Stomach (tissue), 9 donors: ENCODE results near the gene HDGFL2. TPM values are rescaled to one million over a fixed set of nuclear protein-coding genes. Genes with fewer than 3 reads are reported as not detected.
A peak's percentile ranks its signal among the peaks of the same experiment; 100 is the strongest.

Experiments used
- DNase-seq, 2 donors: peaks; one replicate each; pipeline versions ENCODE4 v3.0.0 to v3.0.0-alpha.2; 2013 to 2019
- H3K27ac ChIP-seq, 5 donors: fragments of 200-600 bp in 4 of 5; sonication (generic) in 4 of 5; one replicate each; pipeline ENCODE4 v1.5.1; 2013 to 2019; ENCODE audit warnings: mild to moderate bottlenecking in 1 of 5, moderate library complexity in 1 of 5
- H3K27me3 ChIP-seq, 3 donors: fragments of 200-600 bp; sonication (generic); one replicate each; pipeline ENCODE4 v1.5.1; 2017 to 2019; ENCODE audit warnings: mixed run types in 1 of 3
- H3K36me3 ChIP-seq, 4 donors: fragments of 200-600 bp; sonication (generic); 1 replicate in 3 of 4; 2 replicates in 1 of 4; pipeline ENCODE4 v1.5.1; 2016 to 2019
- H3K4me1 ChIP-seq, 4 donors: fragments of 200-600 bp; sonication (generic); one replicate each; pipeline ENCODE4 v1.5.1; 2016 to 2019
- H3K4me3 ChIP-seq, 4 donors: fragments of 200-600 bp; sonication (generic) in 3 of 4; one replicate each; pipeline ENCODE4 v1.5.1; 2016 to 2019; ENCODE audit warnings: mild to moderate bottlenecking in 1 of 4
- H3K9me3 ChIP-seq, 4 donors: fragments of 200-600 bp; sonication (generic); one replicate each; pipeline ENCODE4 v1.5.1; 2016 to 2019
- EP300 ChIP-seq: sonication (generic); formaldehyde crosslinking; IDR thresholded peaks from one replicate; pipeline ENCODE4 v1.6.1; 2017; ENCODE audit warnings: antibody characterized with exemption
- POLR2A ChIP-seq, 4 donors: fragments of 450-650 bp; IDR thresholded peaks; one replicate each; pipeline ENCODE4 v1.6.1; 2016; ENCODE audit warnings: antibody characterized with exemption in 4 of 4, control low read depth in 2 of 4, mild to moderate bottlenecking in 1 of 4, moderate library complexity in 1 of 4
- POLR2AphosphoS5 ChIP-seq, 3 donors: sonication (generic); formaldehyde crosslinking; IDR thresholded peaks; one replicate each; pipeline ENCODE4 v1.6.1; 2016; ENCODE audit warnings: antibody characterized with exemption in 3 of 3
- WGBS, 5 donors: extraction: QIAGEN DNeasy Blood & Tissue Kit in 3 of 5; methylation state at CpG; one replicate each; pipeline versions ENCODE4 v1.1.5 to v1.1.7; 2013 to 2018; 5-methylcytosine and 5-hydroxymethylcytosine counted together
- intact Hi-C: fragments of 100-400 bp; cut with DNase I; formaldehyde crosslinking; loops from one replicate; pipeline ENCODE4 v1.15.1; 2023; ENCODE audit warnings: low total_unique reads
- polyA plus RNA-seq, 3 donors: library from polyadenylated mRNA; stranded (reverse); fragments of 200-250 nt; gene quantifications; one replicate each; pipeline ENCODE4 v1.2.3, GENCODE V29; 2013
- total RNA-seq, 5 donors: library from RNA; depleted of rRNA; stranded (reverse); fragments of >200 nt; gene quantifications; one replicate each; pipeline versions ENCODE4 v1.1.0 to v1.2.3, GENCODE V29; 2014 to 2016
- TF ChIP-seq, protein P1 (sequence below), 7 experiments: fragments of 450-650 bp in 4 of 7; fragments of 200-600 bp in 3 of 7; sonication (generic) in 3 of 7; IDR thresholded peaks; one replicate each; pipeline ENCODE4 v1.5.1; 2016 to 2019; ENCODE audit warnings: antibody characterized with exemption in 7 of 7, control low read depth in 2 of 7, mild to moderate bottlenecking in 1 of 7
- donor health status: healthy with polysubstance abuse.
- donor health status: Bipolar disorder and iron deficiency.
- donor health status: healthy.

Gene HDGFL2
- total and polyA plus RNA-seq, 8 donors, result 25.5 to 127 (median 35.0) TPM

GRCh38 chr19:4512070-4512469, 40.0 kb downstream of the HDGFL2 start:
- intact Hi-C loops, result no loop called here
- H3K4me3 ChIP-seq, result no peak overlapping the region
- H3K27me3 ChIP-seq, result peaks cover 0 to 5% (median 0%) of the 10 kb centered on the region in 3 donors
- peaks cover 0 to 9% (median 6%) of the 10 kb centered on the region in 4 donors for H3K4me1 ChIP-seq
- H3K36me3 ChIP-seq, result peaks cover 0 to 43% (median 14%) of the 10 kb centered on the region in 4 donors
- 88 to 96% (median 93%) methylated on average over 17 of the region's 17 CpGs for WGBS, 5 donors
- H3K9me3 ChIP-seq, result no peaks in the 10 kb centered on the region
- TF ChIP-seq EP300 (no peak), POLR2A (IDR thresholded peaks at IDR 0.05) (no peak), POLR2AphosphoS5 (IDR thresholded peaks at IDR 0.05) (no peak)
- TF ChIP-seq, protein P1, sequence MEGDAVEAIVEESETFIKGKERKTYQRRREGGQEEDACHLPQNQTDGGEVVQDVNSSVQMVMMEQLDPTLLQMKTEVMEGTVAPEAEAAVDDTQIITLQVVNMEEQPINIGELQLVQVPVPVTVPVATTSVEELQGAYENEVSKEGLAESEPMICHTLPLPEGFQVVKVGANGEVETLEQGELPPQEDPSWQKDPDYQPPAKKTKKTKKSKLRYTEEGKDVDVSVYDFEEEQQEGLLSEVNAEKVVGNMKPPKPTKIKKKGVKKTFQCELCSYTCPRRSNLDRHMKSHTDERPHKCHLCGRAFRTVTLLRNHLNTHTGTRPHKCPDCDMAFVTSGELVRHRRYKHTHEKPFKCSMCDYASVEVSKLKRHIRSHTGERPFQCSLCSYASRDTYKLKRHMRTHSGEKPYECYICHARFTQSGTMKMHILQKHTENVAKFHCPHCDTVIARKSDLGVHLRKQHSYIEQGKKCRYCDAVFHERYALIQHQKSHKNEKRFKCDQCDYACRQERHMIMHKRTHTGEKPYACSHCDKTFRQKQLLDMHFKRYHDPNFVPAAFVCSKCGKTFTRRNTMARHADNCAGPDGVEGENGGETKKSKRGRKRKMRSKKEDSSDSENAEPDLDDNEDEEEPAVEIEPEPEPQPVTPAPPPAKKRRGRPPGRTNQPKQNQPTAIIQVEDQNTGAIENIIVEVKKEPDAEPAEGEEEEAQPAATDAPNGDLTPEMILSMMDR (IDR thresholded peaks at IDR 0.05), result no peak
- no peak overlapping the region for H3K27ac ChIP-seq
- no peak for DNase-seq

GRCh38 chr19:4513248-4513647, 41.2 kb downstream of the HDGFL2 start:
- H3K27me3 ChIP-seq, result peaks cover 0 to 8% (median 0%) of the 10 kb centered on the region in 3 donors
- H3K9me3 ChIP-seq, result no peaks in the 10 kb centered on the region
- intact Hi-C loops, result no loop called here
- peaks cover 0 to 34% (median 11%) of the 10 kb centered on the region in 4 donors for H3K36me3 ChIP-seq
- H3K4me1 ChIP-seq, result peaks cover 6 to 15% (median 10%) of the 10 kb centered on the region in 4 donors
- no peak overlapping the region for H3K27ac ChIP-seq
- no peak overlapping the region for H3K4me3 ChIP-seq
- no peak for DNase-seq
- 86 to 95% (median 90%) methylated on average over 11 to 17 of the region's 17 CpGs for WGBS, 5 donors
- TF ChIP-seq POLR2AphosphoS5 (IDR thresholded peaks at IDR 0.05) (no peak), EP300 (no peak), POLR2A (IDR thresholded peaks at IDR 0.05) (no peak)
- TF ChIP-seq, protein P1 (IDR thresholded peaks at IDR 0.05), result no peak

GRCh38 chr19:4515732-4516131, 43.6 kb downstream of the HDGFL2 start:
- Histone ChIP-seq H3K9me3 (no peaks in the 10 kb centered on the region), H3K27ac (peak overlapping the region in 1 of 5 donors; percentile 89), H3K4me1 (peaks cover 17 to 34% (median 24%) of the 10 kb centered on the region in 4 donors), H3K27me3 (peaks cover 0 to 8% (median 0%) of the 10 kb centered on the region in 3 donors), H3K36me3 (peaks cover 0 to 28% (median 9%) of the 10 kb centered on the region in 4 donors), H3K4me3 (no peak overlapping the region)
- TF ChIP-seq POLR2A (IDR thresholded peaks at IDR 0.05) (no peak), EP300 (no peak), POLR2AphosphoS5 (IDR thresholded peaks at IDR 0.05) (no peak)
- TF ChIP-seq, protein P1 (IDR thresholded peaks at IDR 0.05), result no peak
- intact Hi-C loops, result no loop called here
- 88 to 91% (median 90%) methylated on average over 5 of the region's 5 CpGs for WGBS, 5 donors
- DNase-seq, result no peak

DNA sequence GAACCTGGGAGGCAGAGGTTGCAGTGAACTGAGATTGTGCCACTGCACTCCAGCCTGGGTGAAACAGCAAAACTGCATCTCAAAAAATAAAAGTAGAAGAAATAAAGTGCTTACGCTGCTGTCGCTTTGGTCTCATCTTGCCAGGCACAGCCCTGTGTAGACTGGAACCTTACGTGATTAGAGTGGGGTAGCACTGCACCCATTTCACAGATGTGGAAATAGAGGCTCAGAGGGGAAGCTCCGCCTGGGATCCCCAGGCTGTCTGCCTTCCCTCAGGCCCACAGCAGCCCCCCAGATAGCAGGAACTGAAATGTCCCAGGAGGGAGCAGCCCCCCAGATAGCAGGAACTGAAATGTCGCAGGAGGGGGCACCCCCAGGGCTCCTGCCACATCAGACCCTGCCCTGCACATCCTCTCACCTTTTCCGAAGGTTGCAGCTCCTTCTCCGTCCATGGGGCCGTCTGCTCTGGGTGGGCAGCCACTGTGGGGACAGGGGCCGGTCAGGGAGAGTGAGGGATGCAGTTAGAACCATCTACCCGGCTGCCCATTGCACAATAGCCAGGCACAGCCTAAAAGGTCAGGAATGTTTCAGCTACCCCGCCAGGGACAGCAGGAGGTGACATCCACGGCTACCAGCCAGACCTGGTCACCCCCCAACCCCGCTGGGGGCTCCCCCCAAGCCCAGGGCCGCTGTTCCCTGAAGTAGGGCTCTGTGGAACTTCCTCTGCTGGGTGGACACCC, 44.3 kb downstream of the HDGFL2 start:
- Histone ChIP-seq H3K9me3 (no peaks in the 10 kb centered on the region), H3K4me3 (peak overlapping the region in 3 of 4 donors; percentile 33 to 45 (median 41)), H3K27ac (peak overlapping the region in 2 of 5 donors; percentile 82 to 89), H3K4me1 (peaks cover 17 to 37% (median 24%) of the 10 kb centered on the region in 4 donors), H3K27me3 (peaks cover 0 to 8% (median 0%) of the 10 kb centered on the region in 3 donors), H3K36me3 (peaks cover 0 to 28% (median 9%) of the 10 kb centered on the region in 4 donors)
- intact Hi-C loops, result no loop called here
- 63 to 80% (median 77%) methylated on average over 12 to 14 of the region's 14 CpGs for WGBS, 5 donors
- TF ChIP-seq, protein P1 (IDR thresholded peaks at IDR 0.05), result no peak
- no peak for TF ChIP-seq POLR2A (IDR thresholded peaks at IDR 0.05)
- no peak for TF ChIP-seq EP300
- TF ChIP-seq POLR2AphosphoS5 (IDR thresholded peaks at IDR 0.05), result no peak
- no peak for DNase-seq
